Tibial nerve (tissue), 4 donors: ENCODE measurements around the gene SCGN. TPM values are rescaled to one million over a fixed set of nuclear protein-coding genes. Genes with fewer than 3 reads are reported as not detected.

ENCODE experiments used
- DNase-seq, 2 donors: peaks; one replicate each; pipeline ENCODE4 v3.0.0-alpha.2; 2019; ENCODE audit warnings: low spot score in 2 of 2
- H3K27ac ChIP-seq, 4 donors: fragments of 200-600 bp; sonication (generic) in 3 of 4; one replicate each; pipeline ENCODE4 v1.5.1; 2017 to 2019; ENCODE audit warnings: mild to moderate bottlenecking in 1 of 4
- H3K27me3 ChIP-seq, 2 donors: fragments of 200-600 bp; sonication (generic) in 1 of 2; one replicate each; pipeline versions ENCODE4 v1.5.1 to v1.6.0; 2017 to 2019
- H3K36me3 ChIP-seq, 3 donors: fragments of 200-600 bp; sonication (generic); one replicate each; pipeline ENCODE4 v1.5.1; 2018 to 2019
- H3K4me1 ChIP-seq, 4 donors: fragments of 200-600 bp; sonication (generic) in 3 of 4; one replicate each; pipeline ENCODE4 v1.5.1; 2017 to 2019
- H3K4me3 ChIP-seq, 4 donors: fragments of 200-600 bp; sonication (generic) in 3 of 4; one replicate each; pipeline ENCODE4 v1.5.1; 2017 to 2019; ENCODE audit warnings: mild to moderate bottlenecking in 1 of 4, moderate library complexity in 1 of 4
- H3K9me3 ChIP-seq, 4 donors: fragments of 200-600 bp; sonication (generic) in 3 of 4; one replicate each; pipeline ENCODE4 v1.5.1; 2017 to 2019
- EP300 ChIP-seq, 2 donors: sonication (generic); formaldehyde crosslinking; IDR thresholded peaks; one replicate each; pipeline ENCODE4 v1.6.1; 2017; ENCODE audit warnings: antibody characterized with exemption in 2 of 2, mild to moderate bottlenecking in 1 of 2
- POLR2A ChIP-seq, 2 donors: fragments of 450-650 bp; IDR thresholded peaks; one replicate each; pipeline ENCODE4 v1.6.1; 2017; ENCODE audit warnings: antibody characterized with exemption in 2 of 2, mild to moderate bottlenecking in 2 of 2, moderate library complexity in 2 of 2
- WGBS, 2 donors: methylation state at CpG; one replicate each; pipeline ENCODE4 v1.1.5; 2018; 5-methylcytosine and 5-hydroxymethylcytosine counted together
- total RNA-seq, 4 donors: library from RNA; depleted of rRNA; stranded (reverse); fragments of >200 nt; gene quantifications; one replicate each; pipeline ENCODE4 v1.1.0, GENCODE V29; 2016
- TF ChIP-seq, protein P1 (sequence below), 5 experiments: fragments of 200-600 bp in 3 of 5; fragments of 450-650 bp in 2 of 5; sonication (generic) in 3 of 5; IDR thresholded peaks; one replicate each; pipeline ENCODE4 v1.5.1; 2016 to 2019; ENCODE audit warnings: antibody characterized with exemption in 5 of 5, mild to moderate bottlenecking in 3 of 5, moderate library complexity in 2 of 5

SCGN gene
- total RNA-seq, 4 donors from 2014 or later: not detected

DNA sequence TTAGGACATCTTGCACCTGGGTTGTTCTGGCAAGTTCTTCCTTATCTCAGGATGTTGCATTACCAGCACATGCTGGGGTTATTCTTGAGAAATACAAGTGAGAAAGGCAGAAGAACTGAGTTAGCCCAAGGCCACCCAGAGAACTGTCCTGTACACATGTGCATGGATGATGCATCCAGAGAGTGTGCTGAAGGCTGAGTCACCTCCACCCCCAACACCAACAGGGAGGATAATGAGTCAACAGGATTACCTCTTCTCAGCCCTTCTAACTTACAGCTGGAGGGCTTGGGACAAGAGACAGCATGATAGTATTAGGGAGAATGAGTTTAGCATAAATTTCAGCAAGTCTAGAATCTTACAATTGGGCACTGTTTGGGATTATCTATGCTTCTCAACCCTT, 8.5 kb downstream of the SCGN start:
- TF ChIP-seq EP300 (IDR thresholded peaks at IDR 0.05) (no peak), POLR2A (IDR thresholded peaks at IDR 0.05) (no peak)
- TF ChIP-seq, protein P1, sequence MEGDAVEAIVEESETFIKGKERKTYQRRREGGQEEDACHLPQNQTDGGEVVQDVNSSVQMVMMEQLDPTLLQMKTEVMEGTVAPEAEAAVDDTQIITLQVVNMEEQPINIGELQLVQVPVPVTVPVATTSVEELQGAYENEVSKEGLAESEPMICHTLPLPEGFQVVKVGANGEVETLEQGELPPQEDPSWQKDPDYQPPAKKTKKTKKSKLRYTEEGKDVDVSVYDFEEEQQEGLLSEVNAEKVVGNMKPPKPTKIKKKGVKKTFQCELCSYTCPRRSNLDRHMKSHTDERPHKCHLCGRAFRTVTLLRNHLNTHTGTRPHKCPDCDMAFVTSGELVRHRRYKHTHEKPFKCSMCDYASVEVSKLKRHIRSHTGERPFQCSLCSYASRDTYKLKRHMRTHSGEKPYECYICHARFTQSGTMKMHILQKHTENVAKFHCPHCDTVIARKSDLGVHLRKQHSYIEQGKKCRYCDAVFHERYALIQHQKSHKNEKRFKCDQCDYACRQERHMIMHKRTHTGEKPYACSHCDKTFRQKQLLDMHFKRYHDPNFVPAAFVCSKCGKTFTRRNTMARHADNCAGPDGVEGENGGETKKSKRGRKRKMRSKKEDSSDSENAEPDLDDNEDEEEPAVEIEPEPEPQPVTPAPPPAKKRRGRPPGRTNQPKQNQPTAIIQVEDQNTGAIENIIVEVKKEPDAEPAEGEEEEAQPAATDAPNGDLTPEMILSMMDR (IDR thresholded peaks at IDR 0.05): no peak
- no peaks in the 10 kb centered on the region for H3K4me1 ChIP-seq
- no peak for DNase-seq

DNA sequence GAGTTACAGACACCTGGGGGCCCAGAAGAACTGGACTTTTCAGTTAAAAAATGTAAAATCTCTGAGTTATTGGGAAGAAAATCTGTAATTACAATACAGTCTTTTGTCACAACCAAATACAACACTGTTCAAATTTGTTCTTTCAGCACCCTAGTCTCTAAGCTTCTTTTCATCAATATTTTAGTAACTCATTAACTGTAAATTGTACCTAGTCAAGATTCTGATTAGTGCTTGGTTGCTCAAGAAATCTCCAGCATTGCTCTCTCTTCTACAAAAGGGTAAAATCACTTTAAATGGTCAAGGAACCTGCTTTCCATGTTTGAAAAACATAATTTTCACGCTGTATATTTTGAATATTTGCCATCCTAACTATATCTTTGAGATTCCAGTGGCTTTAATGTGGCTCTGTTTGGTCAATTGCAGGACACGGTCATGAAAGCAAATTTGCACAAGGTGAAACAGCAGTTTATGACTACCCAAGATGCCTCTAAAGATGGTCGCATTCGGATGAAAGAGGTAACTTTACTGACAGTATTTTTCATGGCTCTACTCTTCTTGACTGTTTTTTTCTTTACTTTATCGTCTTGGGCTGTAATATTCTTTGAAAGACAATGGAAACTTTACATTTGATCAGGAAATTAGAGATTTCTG, 9.2 kb downstream of the SCGN start:
- H3K4me3 ChIP-seq: no peak overlapping the region
- H3K36me3 ChIP-seq: no peaks in the 10 kb centered on the region
- no peaks in the 10 kb centered on the region for H3K27me3 ChIP-seq
- no peak overlapping the region for H3K27ac ChIP-seq
- no peak for TF ChIP-seq POLR2A (IDR thresholded peaks at IDR 0.05)
- TF ChIP-seq, protein P1 (IDR thresholded peaks at IDR 0.05): no peak
- TF ChIP-seq EP300 (IDR thresholded peaks at IDR 0.05): no peak
- DNase-seq: no peak
- 77 to 78% methylated on average over 5 of the region's 5 CpGs for WGBS, 2 donors
- H3K4me1 ChIP-seq: no peaks in the 10 kb centered on the region
- H3K9me3 ChIP-seq: no peaks in the 10 kb centered on the region

More for the DNA sequence above, 8.5 kb downstream of the SCGN start:
- Histone ChIP-seq H3K9me3 (no peaks in the 10 kb centered on the region), H3K4me3 (no peak overlapping the region), H3K27ac (no peak overlapping the region), H3K27me3 (no peaks in the 10 kb centered on the region), H3K36me3 (no peaks in the 10 kb centered on the region)

DNA sequence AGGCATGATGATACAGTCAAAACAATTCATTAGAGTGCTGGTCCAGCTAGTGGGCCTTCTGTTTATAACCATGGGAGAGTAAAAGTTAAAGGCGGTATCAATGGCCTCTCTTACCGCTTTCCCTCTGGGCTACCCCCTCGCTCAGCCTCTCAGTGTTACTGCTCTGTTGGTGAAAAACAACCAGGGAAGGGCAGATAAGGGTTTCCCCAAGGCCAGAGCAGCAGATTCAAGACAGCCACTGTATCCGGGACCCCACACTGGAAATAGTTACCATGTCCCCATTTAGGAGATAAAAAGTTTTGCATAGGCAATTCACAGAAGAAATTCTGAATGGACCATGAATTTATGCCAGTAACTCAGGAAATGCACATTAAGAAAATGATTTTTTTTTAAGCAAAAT, 13.4 kb downstream of the SCGN start:
- Histone ChIP-seq H3K4me1 (no peaks in the 10 kb centered on the region), H3K9me3 (no peaks in the 10 kb centered on the region), H3K27ac (no peak overlapping the region), H3K4me3 (no peak overlapping the region), H3K27me3 (no peaks in the 10 kb centered on the region), H3K36me3 (no peaks in the 10 kb centered on the region)
- WGBS, 2 donors: 77 to 80% methylated on average over 4 of the region's 4 CpGs
- TF ChIP-seq POLR2A (IDR thresholded peaks at IDR 0.05): no peak
- TF ChIP-seq, protein P1 (IDR thresholded peaks at IDR 0.05): no peak
- TF ChIP-seq EP300 (IDR thresholded peaks at IDR 0.05): no peak
- no peak for DNase-seq

DNA sequence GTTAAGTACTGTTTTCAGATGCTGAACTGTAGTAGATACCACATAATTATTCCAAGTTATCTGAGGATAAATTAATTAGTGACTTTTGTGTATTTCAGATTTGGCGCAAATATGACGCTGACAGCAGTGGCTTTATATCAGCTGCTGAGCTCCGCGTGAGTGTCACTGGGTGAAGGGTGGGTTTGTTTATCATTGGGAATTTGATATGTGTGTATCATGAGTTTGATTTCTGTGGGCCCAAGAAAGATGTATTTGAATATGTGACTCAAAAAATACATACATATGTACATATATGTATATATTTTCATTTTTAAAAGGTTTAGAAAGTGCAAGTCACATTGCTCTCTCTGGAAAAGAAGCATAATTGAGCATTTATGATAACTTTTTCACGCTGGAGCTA, 17.4 kb downstream of the SCGN start:
- Histone ChIP-seq H3K9me3 (no peaks in the 10 kb centered on the region), H3K36me3 (no peaks in the 10 kb centered on the region), H3K27ac (no peak overlapping the region), H3K4me3 (no peak overlapping the region), H3K27me3 (no peaks in the 10 kb centered on the region), H3K4me1 (no peaks in the 10 kb centered on the region)
- WGBS, 2 donors: 82 to 83% methylated on average over 5 of the region's 5 CpGs
- no peak for TF ChIP-seq EP300 (IDR thresholded peaks at IDR 0.05)
- TF ChIP-seq POLR2A (IDR thresholded peaks at IDR 0.05): no peak
- TF ChIP-seq, protein P1 (IDR thresholded peaks at IDR 0.05): no peak
- DNase-seq: no peak

DNA sequence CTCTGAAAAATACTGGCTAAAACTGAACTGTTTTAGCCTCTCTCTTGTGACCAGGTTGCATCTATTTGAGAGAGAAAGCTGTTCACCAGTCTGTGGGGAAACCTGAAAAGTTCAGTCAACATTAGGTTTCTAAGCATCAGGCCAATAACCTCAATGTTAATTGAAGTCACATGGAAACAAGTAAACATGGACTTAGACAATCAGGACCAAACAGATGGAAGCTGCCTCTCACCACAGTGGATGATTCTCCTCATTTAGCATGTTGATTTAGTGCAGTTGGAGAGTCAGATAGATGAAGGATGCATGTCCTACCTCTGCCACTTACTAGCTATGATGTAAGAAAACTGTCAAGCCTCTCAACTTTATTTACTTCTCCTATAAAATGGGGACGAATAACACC, 18.2 kb downstream of the SCGN start:
- Histone ChIP-seq H3K9me3 (no peaks in the 10 kb centered on the region), H3K27ac (no peak overlapping the region), H3K27me3 (no peaks in the 10 kb centered on the region), H3K4me1 (no peaks in the 10 kb centered on the region), H3K36me3 (no peaks in the 10 kb centered on the region), H3K4me3 (no peak overlapping the region)
- no peak for DNase-seq
- WGBS, 2 donors: 63 to 68% methylated on average over 1 of the region's 1 CpG
- TF ChIP-seq, protein P1 (IDR thresholded peaks at IDR 0.05): no peak
- TF ChIP-seq POLR2A (IDR thresholded peaks at IDR 0.05): no peak
- TF ChIP-seq EP300 (IDR thresholded peaks at IDR 0.05): no peak
